GM12864 (cell line): ENCODE measurements around the gene DDX41.

ENCODE experiments used
- DNase-seq: peaks from one replicate; pipeline ENCODE4 v3.0.0-alpha.2; 2011; ENCODE audit warnings: low read depth
- H3K4me3 ChIP-seq: 2 replicates; pipeline ENCODE4 v1.5.1; 2011; ENCODE audit warnings: mild to moderate bottlenecking, low read depth, low read length, control low read depth
- CTCF ChIP-seq: IDR thresholded peaks from 2 replicates; pipeline ENCODE4 v1.5.1; 2011; ENCODE audit warnings: low read depth, mild to moderate bottlenecking, moderate library complexity, low read length, control low read depth, inconsistent platforms; ENCODE audit errors: missing control alignments

DDX41 gene

GRCh38 chr5:177471610-177472356, 45.0 kb downstream of the DDX41 start:
- TF ChIP-seq CTCF, result no peak
- no peak for DNase-seq
- no peak overlapping the region for H3K4me3 ChIP-seq

- no peak for TF ChIP-seq CTCF
- DNase-seq, result no peak
- H3K4me3 ChIP-seq, result no peak overlapping the region
These were observed 45.8 kb downstream of the DDX41 start for GRCh38 chr5:177470759-177471536.

GRCh38 chr5:177469750-177470525, 46.8 kb downstream of the DDX41 start:
- DNase-seq, result no peak
- TF ChIP-seq CTCF, result no peak
- no peak overlapping the region for H3K4me3 ChIP-seq

- no peak for TF ChIP-seq CTCF
- no peak for DNase-seq
- H3K4me3 ChIP-seq, result no peak overlapping the region
These were observed 47.8 kb downstream of the DDX41 start for GRCh38 chr5:177468685-177469628.

GRCh38 chr5:177468329-177468684, 48.5 kb downstream of the DDX41 start:
- DNase-seq, result no peak
- no peak for TF ChIP-seq CTCF

GRCh38 chr5:177467436-177467835, 49.3 kb downstream of the DDX41 start:
- no peak for TF ChIP-seq CTCF
- no peak overlapping the region for H3K4me3 ChIP-seq
- no peak for DNase-seq

More at GRCh38 chr5:177468329-177468684, 48.5 kb downstream of the DDX41 start:
- no peak overlapping the region for H3K4me3 ChIP-seq
